HL-60 (cell line): ENCODE results near the gene SOX8.

Source experiments
- CTCF ChIP-seq: IDR thresholded peaks from one replicate; pipeline ENCODE4 v1.5.1; 2011; ENCODE audit warnings: low read length, control low read depth, inconsistent platforms; ENCODE audit not compliant: insufficient read depth
- GABPA ChIP-seq: IDR thresholded peaks from 2 replicates; pipeline ENCODE4 v1.6.1; 2012; ENCODE audit warnings: low read depth
- POLR2AphosphoS5 ChIP-seq: IDR thresholded peaks from 2 replicates; pipeline ENCODE4 v1.6.1; 2012; ENCODE audit warnings: low read depth
- TF ChIP-seq, protein P1 (sequence below): IDR thresholded peaks from 2 replicates; pipeline ENCODE4 v1.6.1; 2012; ENCODE audit warnings: low read depth; ENCODE audit not compliant: insufficient replicate concordance

DNA sequence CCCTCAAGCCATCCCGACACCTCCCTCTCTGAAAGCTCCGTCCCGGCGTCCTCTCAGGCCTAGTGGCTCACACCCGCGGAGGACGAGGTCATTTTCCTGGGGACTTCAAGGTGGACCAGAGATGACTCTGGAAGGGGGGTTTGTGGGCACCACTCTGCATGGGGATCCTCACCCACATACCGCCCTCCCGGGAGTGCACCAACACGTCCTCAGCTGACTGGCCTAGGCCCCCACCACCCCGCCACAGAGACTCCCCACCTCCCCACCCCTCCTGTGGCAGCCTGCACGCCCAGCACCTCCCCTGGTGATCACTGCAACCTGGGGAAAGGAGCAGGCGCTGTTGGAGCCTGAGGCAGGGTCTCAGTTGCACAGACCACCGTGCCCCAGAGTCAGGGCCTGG is 2.4 kb upstream of the SOX8 start:
- TF ChIP-seq CTCF, result no peak
- no peak for TF ChIP-seq POLR2AphosphoS5
- TF ChIP-seq, protein P1, sequence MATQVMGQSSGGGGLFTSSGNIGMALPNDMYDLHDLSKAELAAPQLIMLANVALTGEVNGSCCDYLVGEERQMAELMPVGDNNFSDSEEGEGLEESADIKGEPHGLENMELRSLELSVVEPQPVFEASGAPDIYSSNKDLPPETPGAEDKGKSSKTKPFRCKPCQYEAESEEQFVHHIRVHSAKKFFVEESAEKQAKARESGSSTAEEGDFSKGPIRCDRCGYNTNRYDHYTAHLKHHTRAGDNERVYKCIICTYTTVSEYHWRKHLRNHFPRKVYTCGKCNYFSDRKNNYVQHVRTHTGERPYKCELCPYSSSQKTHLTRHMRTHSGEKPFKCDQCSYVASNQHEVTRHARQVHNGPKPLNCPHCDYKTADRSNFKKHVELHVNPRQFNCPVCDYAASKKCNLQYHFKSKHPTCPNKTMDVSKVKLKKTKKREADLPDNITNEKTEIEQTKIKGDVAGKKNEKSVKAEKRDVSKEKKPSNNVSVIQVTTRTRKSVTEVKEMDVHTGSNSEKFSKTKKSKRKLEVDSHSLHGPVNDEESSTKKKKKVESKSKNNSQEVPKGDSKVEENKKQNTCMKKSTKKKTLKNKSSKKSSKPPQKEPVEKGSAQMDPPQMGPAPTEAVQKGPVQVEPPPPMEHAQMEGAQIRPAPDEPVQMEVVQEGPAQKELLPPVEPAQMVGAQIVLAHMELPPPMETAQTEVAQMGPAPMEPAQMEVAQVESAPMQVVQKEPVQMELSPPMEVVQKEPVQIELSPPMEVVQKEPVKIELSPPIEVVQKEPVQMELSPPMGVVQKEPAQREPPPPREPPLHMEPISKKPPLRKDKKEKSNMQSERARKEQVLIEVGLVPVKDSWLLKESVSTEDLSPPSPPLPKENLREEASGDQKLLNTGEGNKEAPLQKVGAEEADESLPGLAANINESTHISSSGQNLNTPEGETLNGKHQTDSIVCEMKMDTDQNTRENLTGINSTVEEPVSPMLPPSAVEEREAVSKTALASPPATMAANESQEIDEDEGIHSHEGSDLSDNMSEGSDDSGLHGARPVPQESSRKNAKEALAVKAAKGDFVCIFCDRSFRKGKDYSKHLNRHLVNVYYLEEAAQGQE, result no peak
- no peak for TF ChIP-seq GABPA
